Raji (cell line): ENCODE data around the gene DDAH2.

Source experiments
- POLR2A ChIP-seq: IDR thresholded peaks from 2 replicates; pipeline ENCODE4 v1.6.1; 2011; ENCODE audit warnings: low read depth, low read length, control low read depth; ENCODE audit not compliant: insufficient read depth

DDAH2 gene

DNA sequence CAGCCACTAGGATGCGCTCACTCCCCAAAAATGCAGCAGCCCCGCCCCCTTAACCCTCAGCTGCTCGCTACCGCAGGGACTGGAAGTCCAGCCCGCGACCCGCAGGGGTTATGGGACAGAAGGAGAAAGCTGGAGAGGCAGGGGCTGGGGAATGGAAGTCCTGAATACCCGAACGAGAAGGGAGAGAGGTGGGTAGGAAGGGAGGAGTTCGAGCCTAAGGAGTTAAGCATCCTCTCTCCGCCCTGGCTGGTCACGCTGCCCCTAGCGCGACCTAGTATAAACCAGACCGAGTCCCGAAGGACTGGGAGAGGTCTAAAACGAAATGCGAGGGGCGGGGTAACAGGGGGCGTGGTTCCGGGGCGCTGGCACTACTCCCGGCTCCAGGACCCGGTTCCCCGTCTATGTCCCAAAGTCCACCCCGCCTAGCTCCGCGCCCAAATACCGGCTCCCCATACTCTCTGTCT, 448 bp upstream of the DDAH2 start:
- no peak; the same call in 1 of the 2 replicates for TF ChIP-seq POLR2A

- no peak for TF ChIP-seq POLR2A
These were observed 1.1 kb downstream of the DDAH2 start for GRCh38 chr6:31727717-31728671.

DNA sequence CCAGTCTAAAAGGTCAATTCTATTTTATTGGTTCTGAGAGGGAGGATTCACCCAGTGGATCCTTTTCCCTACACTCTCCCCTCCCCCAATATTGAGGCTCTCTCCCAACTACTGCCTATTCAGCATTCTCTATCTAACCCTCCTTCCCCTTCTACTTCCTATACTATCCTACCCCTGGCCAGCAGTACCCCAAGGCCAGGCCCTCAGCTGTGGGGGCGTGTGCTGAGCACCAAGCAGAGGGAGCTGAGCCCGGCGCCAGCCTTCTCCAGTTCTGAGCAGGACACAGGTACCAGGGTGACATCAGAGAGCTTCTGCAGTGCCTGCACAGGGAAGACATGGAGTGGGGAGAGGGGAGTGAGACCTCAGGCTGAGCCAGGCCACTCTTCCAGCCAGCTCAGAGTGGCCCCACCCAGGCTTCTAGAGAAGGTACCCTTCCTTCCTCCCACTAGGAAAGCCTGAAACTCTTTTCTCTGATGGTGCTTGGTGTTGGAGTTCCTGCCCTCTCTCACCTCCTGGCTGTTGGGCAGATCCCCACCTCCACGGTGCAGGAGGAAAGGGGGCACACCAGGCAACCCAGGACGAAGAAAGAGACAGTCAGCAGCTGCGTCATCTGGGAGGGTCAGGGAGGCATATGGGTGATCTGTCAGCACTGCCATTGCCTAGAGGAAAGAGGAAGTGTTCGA, 1.9 kb downstream of the DDAH2 start:
- TF ChIP-seq POLR2A = peak; percentile 37; the same call in 1 of the 2 replicates

DNA sequence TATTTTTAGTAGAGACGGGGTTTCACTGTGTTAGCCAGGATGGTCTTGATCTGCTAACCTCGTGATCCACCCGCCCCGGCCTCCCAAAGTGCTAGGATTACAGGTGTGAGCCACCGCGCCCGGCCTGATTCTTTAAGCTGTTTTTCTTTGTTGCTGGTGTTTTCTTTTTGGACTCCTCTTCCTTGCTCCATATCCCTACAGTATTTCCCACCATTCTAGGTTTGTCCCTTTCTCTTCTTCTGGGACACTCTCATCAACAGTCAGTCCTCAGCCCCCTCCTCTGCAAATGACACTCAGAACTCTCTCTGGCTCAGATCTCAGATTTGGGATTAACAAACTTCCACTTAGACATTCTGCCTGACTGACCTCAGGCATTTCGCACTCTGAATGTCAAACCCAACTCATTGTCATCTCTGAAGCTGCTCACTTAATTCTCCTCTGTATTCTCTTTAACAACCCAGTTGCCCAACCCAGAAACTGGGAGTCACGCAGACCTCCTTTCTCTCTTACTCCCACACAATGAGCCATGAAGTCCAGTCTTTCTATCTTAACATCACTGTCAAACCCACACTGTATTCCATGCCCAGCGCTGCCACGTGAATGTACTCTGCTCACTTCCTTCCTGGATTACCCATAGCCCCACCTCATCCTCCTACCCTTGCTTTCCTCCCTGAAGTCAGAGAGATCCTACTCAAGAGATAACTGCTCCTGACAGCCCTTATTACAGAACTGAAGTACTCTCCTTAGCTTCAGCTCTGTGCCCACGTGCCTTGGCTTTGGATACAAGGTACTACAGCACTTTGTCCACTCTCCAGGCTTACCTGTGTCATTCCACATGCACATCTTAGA, 3.4 kb downstream of the DDAH2 start:
- no peak for TF ChIP-seq POLR2A

- TF ChIP-seq POLR2A = no peak
These were observed 5.0 kb downstream of the DDAH2 start for GRCh38 chr6:31723980-31724691.

GRCh38 chr6:31723245-31723979, 5.7 kb downstream of the DDAH2 start, which contains the start of gene MPIG6B:
TSS of gene MPIG6B (plus strand) at chr6:31723373. CDS start at chr6:31723384, 11 bp downstream.
- TF ChIP-seq POLR2A = no peak

- TF ChIP-seq POLR2A = no peak
These were observed 6.9 kb downstream of the DDAH2 start for GRCh38 chr6:31722173-31722572.

DNA sequence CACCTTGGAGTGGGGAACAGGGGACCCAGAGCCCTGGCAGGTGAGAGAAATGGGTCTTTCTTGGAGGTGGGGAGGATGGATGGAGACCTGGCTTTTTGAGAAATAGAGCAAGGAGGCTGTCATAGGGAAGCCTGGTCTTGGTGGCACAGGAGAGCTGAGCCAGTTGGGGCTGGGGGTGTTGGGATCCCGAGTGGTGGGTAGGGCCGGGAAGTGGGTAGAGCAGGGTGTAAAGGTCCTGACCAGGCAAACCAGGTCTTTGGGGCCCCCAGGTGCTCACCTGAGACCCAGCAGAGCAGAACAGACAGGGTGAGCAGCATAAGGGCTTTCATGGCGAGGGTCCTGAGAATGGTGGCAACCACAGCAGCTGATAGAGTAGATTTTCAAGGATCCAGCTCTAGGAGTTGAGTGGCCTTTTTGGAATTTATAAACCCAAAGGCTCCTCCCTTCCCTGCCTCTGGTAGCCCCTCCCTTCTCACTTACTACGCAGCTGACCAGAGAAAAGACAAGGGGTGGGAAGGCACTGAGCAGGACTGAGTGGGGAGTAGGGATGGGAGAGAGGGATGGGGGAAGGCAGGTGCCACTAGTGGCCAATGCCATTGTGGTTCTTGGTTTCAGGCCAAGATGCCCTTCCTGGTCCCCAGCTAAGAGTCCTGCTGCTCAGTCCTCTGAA, 7.6 kb downstream of the DDAH2 start, which contains the start of gene LY6G6C:
Gene LY6G6C (minus strand): TSS at position 396 of the 670 bp plus-strand sequence. CDS start 67 bp downstream, at position 329.
- no peak for TF ChIP-seq POLR2A

DNA sequence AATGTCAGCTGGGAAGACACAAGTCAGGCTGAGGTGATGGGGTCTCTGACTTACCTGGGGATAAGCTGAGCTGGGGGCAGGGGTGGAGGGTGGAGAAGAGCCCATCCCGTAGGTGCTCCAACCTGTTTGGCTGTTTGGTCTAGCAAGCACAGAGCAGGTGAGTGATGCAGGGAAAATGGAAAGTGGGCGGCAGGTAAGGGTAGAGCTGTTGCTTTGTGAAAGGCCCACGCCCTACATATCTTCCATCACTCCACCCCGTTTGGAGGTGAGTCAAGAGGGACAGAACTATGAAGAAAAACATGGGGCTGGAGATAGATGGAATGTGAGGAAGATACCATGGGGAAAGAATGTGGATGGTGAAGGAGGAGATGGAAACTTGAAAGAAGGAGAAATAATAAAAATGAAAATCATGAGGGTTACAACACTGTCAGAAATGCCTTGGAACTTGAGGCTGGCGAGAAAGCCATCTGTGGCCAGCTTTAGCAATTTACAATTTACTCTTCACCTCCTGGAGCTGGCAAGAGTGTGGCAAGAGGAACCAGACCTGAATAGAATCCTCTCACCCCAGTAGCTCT, 8.8 kb downstream of the DDAH2 start:
- TF ChIP-seq POLR2A = no peak

DNA sequence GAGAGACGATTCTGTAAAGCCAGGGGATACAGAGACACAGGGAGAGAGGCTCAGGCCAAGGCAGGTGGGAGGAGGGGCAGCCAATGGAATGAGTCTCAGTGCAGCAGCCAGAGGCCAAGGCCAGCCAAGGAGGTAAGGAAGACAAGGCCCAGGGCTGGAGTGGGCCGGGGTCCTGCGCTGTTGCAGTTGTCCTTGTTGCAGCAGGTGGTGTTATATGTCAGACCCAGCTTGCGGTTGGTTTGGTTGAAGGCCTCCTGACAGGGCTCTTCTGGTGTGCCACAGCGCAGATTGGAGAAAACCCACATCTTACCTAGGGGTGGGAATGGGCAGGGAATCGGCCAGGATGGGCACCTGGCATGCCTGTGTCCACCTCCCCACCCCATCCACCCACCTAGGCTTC, 10.1 kb downstream of the DDAH2 start:
- no peak for TF ChIP-seq POLR2A

GRCh38 chr6:31718265-31718664, 10.8 kb downstream of the DDAH2 start:
- no peak for TF ChIP-seq POLR2A

DNA sequence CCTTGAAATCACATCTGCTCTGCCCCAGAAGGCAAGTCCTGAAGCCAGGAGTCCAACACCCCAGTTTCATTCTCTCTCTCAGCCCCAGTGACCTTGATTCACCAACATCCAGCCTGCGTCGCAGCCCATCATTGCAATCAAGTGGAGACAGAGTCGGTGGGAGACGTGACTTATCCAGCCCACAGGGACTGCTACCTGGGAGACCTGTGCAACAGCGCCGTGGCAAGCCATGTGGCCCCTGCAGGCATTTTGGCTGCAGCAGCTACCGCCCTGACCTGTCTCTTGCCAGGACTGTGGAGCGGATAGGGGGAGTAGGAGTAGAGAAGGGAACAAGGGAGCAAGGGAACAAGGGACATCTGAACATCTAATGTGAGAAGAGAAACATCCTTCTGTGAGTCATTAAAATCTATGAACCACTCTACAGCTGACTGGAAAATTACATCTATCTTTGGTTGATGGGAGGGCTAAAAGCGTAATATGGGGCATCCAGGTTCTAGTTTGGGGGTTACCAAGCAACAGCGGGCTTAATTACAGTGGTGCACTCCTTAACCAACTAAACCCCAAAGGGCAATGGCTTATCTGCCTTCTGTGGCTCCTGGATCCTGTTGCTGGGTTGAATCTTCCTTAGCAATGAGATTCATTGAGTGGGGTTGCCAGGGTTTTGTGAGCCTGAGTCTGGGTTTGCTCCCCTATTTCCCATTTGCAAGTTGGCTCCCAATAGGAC, 11.4 kb downstream of the DDAH2 start:
- TF ChIP-seq POLR2A = no peak
